H9 (cell line): ENCODE results near the gene USF3. TPM values are rescaled to one million over a fixed set of nuclear protein-coding genes. Genes with fewer than 3 reads are reported as not detected.

Source experiments
- DNase-seq: peaks from one replicate; pipeline ENCODE4 v3.0.0-alpha.2; 2017
- H2AFZ ChIP-seq: one replicate; pipeline ENCODE4 v1.6.1; 2013; ENCODE audit warnings: mild to moderate bottlenecking, low read length, control low read depth, moderate library complexity
- H2AK5ac ChIP-seq: 2 replicates; pipeline ENCODE4 v1.6.1; 2013; ENCODE audit warnings: low read length, control low read depth, mixed read lengths; ENCODE audit not compliant: insufficient read length
- H2BK120ac ChIP-seq: one replicate; pipeline ENCODE4 v1.6.1; 2013; ENCODE audit warnings: low read depth, mild to moderate bottlenecking, low read length, control low read depth, inconsistent platforms; ENCODE audit not compliant: poor library complexity, severe bottlenecking
- H2BK12ac ChIP-seq: 2 replicates; pipeline ENCODE4 v1.6.1; 2013; ENCODE audit warnings: low read length, control low read depth, mixed read lengths, low read depth; ENCODE audit not compliant: insufficient read length
- H2BK15ac ChIP-seq: 2 replicates; pipeline ENCODE4 v1.6.1; 2013; ENCODE audit warnings: low read depth, low read length, control low read depth
- H2BK20ac ChIP-seq: one replicate; pipeline ENCODE4 v1.6.1; 2013; ENCODE audit warnings: low read depth, mild to moderate bottlenecking, low read length, control low read depth, inconsistent platforms; ENCODE audit not compliant: poor library complexity, severe bottlenecking
- H2BK5ac ChIP-seq: 2 replicates; pipeline ENCODE4 v1.6.1; 2013; ENCODE audit warnings: low read length, control low read depth, mixed read lengths; ENCODE audit not compliant: insufficient read length
- H3K14ac ChIP-seq: 2 replicates; pipeline ENCODE4 v1.6.1; 2013; ENCODE audit warnings: low read length, control low read depth; ENCODE audit not compliant: insufficient read depth
- H3K18ac ChIP-seq: 2 replicates; pipeline ENCODE4 v1.6.1; 2013; ENCODE audit warnings: low read depth, mild to moderate bottlenecking, mixed read lengths, low read length, control low read depth; ENCODE audit not compliant: insufficient read length
- H3K23ac ChIP-seq: 2 replicates; pipeline ENCODE4 v1.6.1; 2013; ENCODE audit warnings: low read length, control low read depth, mixed read lengths, low read depth; ENCODE audit not compliant: insufficient read length
- H3K23me2 ChIP-seq: 2 replicates; pipeline ENCODE4 v1.6.1; 2013; ENCODE audit warnings: low read depth, mild to moderate bottlenecking, mixed read lengths, low read length, control low read depth; ENCODE audit not compliant: insufficient read length, poor library complexity, severe bottlenecking
- H3K27ac ChIP-seq: 2 replicates; pipeline ENCODE4 v1.5.1; 2013; ENCODE audit warnings: low read length, control low read depth, mixed read lengths, low read depth; ENCODE audit not compliant: insufficient read length
- H3K27me3 ChIP-seq: 2 replicates; pipeline ENCODE4 v1.6.1; 2013; ENCODE audit warnings: low read length, control low read depth, inconsistent platforms; ENCODE audit not compliant: insufficient read depth
- H3K4ac ChIP-seq: 2 replicates; pipeline ENCODE4 v1.6.1; 2013; ENCODE audit warnings: low read depth, mild to moderate bottlenecking, control low read depth, inconsistent platforms, low read length, moderate library complexity
- H3K4me1 ChIP-seq: 2 replicates; pipeline ENCODE4 v1.6.1; 2013; ENCODE audit warnings: low read length, control low read depth, inconsistent platforms; ENCODE audit not compliant: insufficient read depth
- H3K4me2 ChIP-seq: 2 replicates; pipeline ENCODE4 v1.6.1; 2013; ENCODE audit warnings: low read length, control low read depth, mixed read lengths; ENCODE audit not compliant: insufficient read length, insufficient read depth
- H3K56ac ChIP-seq: 2 replicates; pipeline ENCODE4 v1.6.1; 2013; ENCODE audit warnings: low read depth, mild to moderate bottlenecking, mixed read lengths, low read length, control low read depth; ENCODE audit not compliant: insufficient read length
- H3K79me1 ChIP-seq: 2 replicates; pipeline ENCODE4 v1.6.1; 2013; ENCODE audit warnings: low read depth, mild to moderate bottlenecking, moderate library complexity, low read length, control low read depth, inconsistent platforms; ENCODE audit not compliant: insufficient read depth, poor library complexity, severe bottlenecking
- H3K79me2 ChIP-seq: 2 replicates; pipeline ENCODE4 v1.6.1; 2013; ENCODE audit warnings: low read length, control low read depth, inconsistent platforms; ENCODE audit not compliant: insufficient read depth
- H3K9ac ChIP-seq: 2 replicates; pipeline ENCODE4 v1.6.1; 2013; ENCODE audit warnings: low read length, control low read depth, mixed read lengths; ENCODE audit not compliant: insufficient read length; ENCODE audit errors: extremely low read depth
- H3K9me3 ChIP-seq: one replicate; pipeline ENCODE4 v1.6.1; 2013; ENCODE audit warnings: low read depth, low read length, inconsistent platforms; ENCODE audit not compliant: control insufficient read depth
- H3T11ph ChIP-seq: one replicate; pipeline ENCODE4 v1.6.1; 2013; ENCODE audit warnings: mild to moderate bottlenecking, low read length, control low read depth, inconsistent platforms
- H4K20me1 ChIP-seq: one replicate; pipeline ENCODE4 v1.6.1; 2013; ENCODE audit not compliant: control insufficient read depth, insufficient read length, insufficient read depth
- H4K5ac ChIP-seq: 2 replicates; pipeline ENCODE4 v1.6.1; 2013; ENCODE audit warnings: low read depth, mild to moderate bottlenecking, mixed read lengths, low read length, control low read depth; ENCODE audit not compliant: insufficient read length
- H4K8ac ChIP-seq: replicated peaks from 2 replicates; pipeline ENCODE4 v1.6.1; 2013; ENCODE audit warnings: low read length, control low read depth, mixed read lengths, low read depth; ENCODE audit not compliant: insufficient read length
- H4K91ac ChIP-seq: 2 replicates; pipeline ENCODE4 v1.6.1; 2013; ENCODE audit warnings: low read depth, mild to moderate bottlenecking, moderate library complexity, mixed read lengths, low read length, control low read depth; ENCODE audit not compliant: insufficient read length
- H3K27ac Mint-ChIP-seq, 3 experiments: 2 replicates in 2 of 3; 3 replicates in 1 of 3; pipeline ENCODE4 v1.8.0; 2020 to 2021; ENCODE audit warnings: mixed read lengths in 3 of 3, mild to moderate bottlenecking in 1 of 3, moderate library complexity in 1 of 3
- H3K27me3 Mint-ChIP-seq: 2 replicates; pipeline ENCODE4 v1.8.0; 2021; ENCODE audit warnings: low read depth, mild to moderate bottlenecking, moderate library complexity, mixed read lengths
- H3K36me3 Mint-ChIP-seq, 3 experiments: 2 replicates in 2 of 3; 3 replicates in 1 of 3; pipeline ENCODE4 v1.8.0; 2020 to 2021; ENCODE audit warnings: low read depth in 3 of 3, mixed read lengths in 3 of 3; ENCODE audit not compliant: insufficient read depth in 1 of 3
- H3K4me1 Mint-ChIP-seq, 2 experiments: 2 replicates each; pipeline ENCODE4 v1.8.0; 2020; ENCODE audit warnings: mixed read lengths in 2 of 2
- H3K4me3 Mint-ChIP-seq, 2 experiments: 2 replicates in 1 of 2; 3 replicates in 1 of 2; pipeline ENCODE4 v1.8.0; 2020 to 2021; ENCODE audit warnings: mild to moderate bottlenecking in 2 of 2, mixed read lengths in 2 of 2, moderate library complexity in 1 of 2
- H3K9me3 Mint-ChIP-seq, 2 experiments: 2 replicates in 1 of 2; 3 replicates in 1 of 2; pipeline ENCODE4 v1.8.0; 2020; ENCODE audit warnings: mild to moderate bottlenecking in 2 of 2, mixed read lengths in 2 of 2, moderate library complexity in 1 of 2
- CTCF ChIP-seq: fragments of 200-600 bp; sonication (generic); conservative IDR thresholded peaks from 3 replicates; pipeline ENCODE4 v1.8.0; 2021; ENCODE audit warnings: antibody characterized with exemption, mild to moderate bottlenecking
- total RNA-seq: library from RNA; stranded (reverse); gene quantifications from 2 replicates; pipeline ENCODE4 v1.2.1, GENCODE V29; 2021

Gene USF3
- total RNA-seq, 1 experiment from 2014 or later, result 13.8 TPM

- no peak for DNase-seq
- no peak overlapping the region for H2BK15ac ChIP-seq
- Mint-ChIP-seq H3K9me3 (no peaks in the 10 kb centered on the region), H3K27me3 (peaks cover 9% of the 10 kb centered on the region), H3K4me1 (0 out of 4 replicates have a peak, but pooled peaks cover 2 to 4% of the 10 kb centered on the region in 2 experiments), H3K36me3 (no peaks in the 10 kb centered on the region), H3K4me3 (no peak overlapping the region), H3K27ac (no peak overlapping the region)
- no peaks in the 10 kb centered on the region for H3K79me1 ChIP-seq
- no peak overlapping the region for H3K18ac ChIP-seq
- H3K27me3 ChIP-seq, result no peaks in the 10 kb centered on the region
- no peak overlapping the region for H4K5ac ChIP-seq
- no peak for TF ChIP-seq CTCF
- no peak overlapping the region for H3K56ac ChIP-seq
- H3K4me1 ChIP-seq, result no peaks in the 10 kb centered on the region
- no peak overlapping the region for H3K23ac ChIP-seq
- no peak overlapping the region for H2AK5ac ChIP-seq
- no peak overlapping the region for H4K91ac ChIP-seq
- no peak overlapping the region for H2BK12ac ChIP-seq
- H3K14ac ChIP-seq, result no peak overlapping the region
- no peak overlapping the region for H4K8ac ChIP-seq
- H3K4me2 ChIP-seq, result no peak overlapping the region
- H2BK20ac ChIP-seq, result no peak overlapping the region
- no peak overlapping the region for H3K27ac ChIP-seq
- H3K9me3 ChIP-seq, result no peaks in the 10 kb centered on the region
- H3T11ph ChIP-seq, result no peak overlapping the region
- H3K79me2 ChIP-seq, result no peaks in the 10 kb centered on the region
- H3K23me2 ChIP-seq, result no peaks in the 10 kb centered on the region
- no peak overlapping the region for H2AFZ ChIP-seq
- no peak overlapping the region for H3K9ac ChIP-seq
- H2BK120ac ChIP-seq, result no peak overlapping the region
- H2BK5ac ChIP-seq, result no peak overlapping the region
- no peaks in the 10 kb centered on the region for H4K20me1 ChIP-seq
- no peak overlapping the region for H3K4ac ChIP-seq
These were observed 76.4 kb downstream of the USF3 start for GRCh38 chr3:113620091-113620490.
